ENCODE results near the gene STEAP4.

DNA sequence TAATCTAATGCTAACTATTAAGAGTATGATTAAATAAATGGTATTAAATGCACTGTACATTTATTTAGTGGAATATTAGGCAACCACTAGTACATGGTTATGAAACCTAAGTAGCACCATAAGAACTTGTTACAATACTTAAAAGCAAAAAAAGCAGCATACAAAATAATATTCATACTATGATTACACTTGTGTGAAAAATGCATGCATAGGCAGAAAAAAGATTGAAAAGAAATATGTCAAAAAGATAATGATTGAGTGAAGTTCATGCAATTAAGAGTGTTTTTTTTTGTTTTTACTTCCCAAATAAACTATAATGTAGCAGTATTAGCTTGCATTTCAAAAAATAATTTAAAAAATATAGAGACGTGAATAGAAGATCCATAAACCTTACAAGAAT, 66.8 kb downstream of the STEAP4 start:
- TF ChIP-seq, protein P1, sequence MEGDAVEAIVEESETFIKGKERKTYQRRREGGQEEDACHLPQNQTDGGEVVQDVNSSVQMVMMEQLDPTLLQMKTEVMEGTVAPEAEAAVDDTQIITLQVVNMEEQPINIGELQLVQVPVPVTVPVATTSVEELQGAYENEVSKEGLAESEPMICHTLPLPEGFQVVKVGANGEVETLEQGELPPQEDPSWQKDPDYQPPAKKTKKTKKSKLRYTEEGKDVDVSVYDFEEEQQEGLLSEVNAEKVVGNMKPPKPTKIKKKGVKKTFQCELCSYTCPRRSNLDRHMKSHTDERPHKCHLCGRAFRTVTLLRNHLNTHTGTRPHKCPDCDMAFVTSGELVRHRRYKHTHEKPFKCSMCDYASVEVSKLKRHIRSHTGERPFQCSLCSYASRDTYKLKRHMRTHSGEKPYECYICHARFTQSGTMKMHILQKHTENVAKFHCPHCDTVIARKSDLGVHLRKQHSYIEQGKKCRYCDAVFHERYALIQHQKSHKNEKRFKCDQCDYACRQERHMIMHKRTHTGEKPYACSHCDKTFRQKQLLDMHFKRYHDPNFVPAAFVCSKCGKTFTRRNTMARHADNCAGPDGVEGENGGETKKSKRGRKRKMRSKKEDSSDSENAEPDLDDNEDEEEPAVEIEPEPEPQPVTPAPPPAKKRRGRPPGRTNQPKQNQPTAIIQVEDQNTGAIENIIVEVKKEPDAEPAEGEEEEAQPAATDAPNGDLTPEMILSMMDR (IDR thresholded peaks at IDR 0.05) = no peak
- TF ChIP-seq, protein P2, sequence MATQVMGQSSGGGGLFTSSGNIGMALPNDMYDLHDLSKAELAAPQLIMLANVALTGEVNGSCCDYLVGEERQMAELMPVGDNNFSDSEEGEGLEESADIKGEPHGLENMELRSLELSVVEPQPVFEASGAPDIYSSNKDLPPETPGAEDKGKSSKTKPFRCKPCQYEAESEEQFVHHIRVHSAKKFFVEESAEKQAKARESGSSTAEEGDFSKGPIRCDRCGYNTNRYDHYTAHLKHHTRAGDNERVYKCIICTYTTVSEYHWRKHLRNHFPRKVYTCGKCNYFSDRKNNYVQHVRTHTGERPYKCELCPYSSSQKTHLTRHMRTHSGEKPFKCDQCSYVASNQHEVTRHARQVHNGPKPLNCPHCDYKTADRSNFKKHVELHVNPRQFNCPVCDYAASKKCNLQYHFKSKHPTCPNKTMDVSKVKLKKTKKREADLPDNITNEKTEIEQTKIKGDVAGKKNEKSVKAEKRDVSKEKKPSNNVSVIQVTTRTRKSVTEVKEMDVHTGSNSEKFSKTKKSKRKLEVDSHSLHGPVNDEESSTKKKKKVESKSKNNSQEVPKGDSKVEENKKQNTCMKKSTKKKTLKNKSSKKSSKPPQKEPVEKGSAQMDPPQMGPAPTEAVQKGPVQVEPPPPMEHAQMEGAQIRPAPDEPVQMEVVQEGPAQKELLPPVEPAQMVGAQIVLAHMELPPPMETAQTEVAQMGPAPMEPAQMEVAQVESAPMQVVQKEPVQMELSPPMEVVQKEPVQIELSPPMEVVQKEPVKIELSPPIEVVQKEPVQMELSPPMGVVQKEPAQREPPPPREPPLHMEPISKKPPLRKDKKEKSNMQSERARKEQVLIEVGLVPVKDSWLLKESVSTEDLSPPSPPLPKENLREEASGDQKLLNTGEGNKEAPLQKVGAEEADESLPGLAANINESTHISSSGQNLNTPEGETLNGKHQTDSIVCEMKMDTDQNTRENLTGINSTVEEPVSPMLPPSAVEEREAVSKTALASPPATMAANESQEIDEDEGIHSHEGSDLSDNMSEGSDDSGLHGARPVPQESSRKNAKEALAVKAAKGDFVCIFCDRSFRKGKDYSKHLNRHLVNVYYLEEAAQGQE (IDR thresholded peaks at IDR 0.05; ENCODE audit: insufficient read depth in 1 of 2, low read depth in 2 of 2, low read length in 1 of 2) = no peak

Measured in Panc1 (cell line).